H9 (cell line): ENCODE measurements around the gene NRXN2. TPM values are rescaled to one million over a fixed set of nuclear protein-coding genes. Genes with fewer than 3 reads are reported as not detected.

Experiments
- DNase-seq: peaks from one replicate; pipeline ENCODE4 v3.0.0-alpha.2; 2017
- H2AFZ ChIP-seq: one replicate; pipeline ENCODE4 v1.6.1; 2013; ENCODE audit warnings: mild to moderate bottlenecking, low read length, control low read depth, moderate library complexity
- H2AK5ac ChIP-seq: 2 replicates; pipeline ENCODE4 v1.6.1; 2013; ENCODE audit warnings: low read length, control low read depth, mixed read lengths; ENCODE audit not compliant: insufficient read length
- H2BK120ac ChIP-seq: one replicate; pipeline ENCODE4 v1.6.1; 2013; ENCODE audit warnings: low read depth, mild to moderate bottlenecking, low read length, control low read depth, inconsistent platforms; ENCODE audit not compliant: poor library complexity, severe bottlenecking
- H2BK12ac ChIP-seq: 2 replicates; pipeline ENCODE4 v1.6.1; 2013; ENCODE audit warnings: low read length, control low read depth, mixed read lengths, low read depth; ENCODE audit not compliant: insufficient read length
- H2BK15ac ChIP-seq: 2 replicates; pipeline ENCODE4 v1.6.1; 2013; ENCODE audit warnings: low read depth, low read length, control low read depth
- H2BK20ac ChIP-seq: one replicate; pipeline ENCODE4 v1.6.1; 2013; ENCODE audit warnings: low read depth, mild to moderate bottlenecking, low read length, control low read depth, inconsistent platforms; ENCODE audit not compliant: poor library complexity, severe bottlenecking
- H2BK5ac ChIP-seq: 2 replicates; pipeline ENCODE4 v1.6.1; 2013; ENCODE audit warnings: low read length, control low read depth, mixed read lengths; ENCODE audit not compliant: insufficient read length
- H3K14ac ChIP-seq: 2 replicates; pipeline ENCODE4 v1.6.1; 2013; ENCODE audit warnings: low read length, control low read depth; ENCODE audit not compliant: insufficient read depth
- H3K18ac ChIP-seq: 2 replicates; pipeline ENCODE4 v1.6.1; 2013; ENCODE audit warnings: low read depth, mild to moderate bottlenecking, mixed read lengths, low read length, control low read depth; ENCODE audit not compliant: insufficient read length
- H3K23ac ChIP-seq: 2 replicates; pipeline ENCODE4 v1.6.1; 2013; ENCODE audit warnings: low read length, control low read depth, mixed read lengths, low read depth; ENCODE audit not compliant: insufficient read length
- H3K23me2 ChIP-seq: 2 replicates; pipeline ENCODE4 v1.6.1; 2013; ENCODE audit warnings: low read depth, mild to moderate bottlenecking, mixed read lengths, low read length, control low read depth; ENCODE audit not compliant: insufficient read length, poor library complexity, severe bottlenecking
- H3K27ac ChIP-seq: 2 replicates; pipeline ENCODE4 v1.5.1; 2013; ENCODE audit warnings: low read length, control low read depth, mixed read lengths, low read depth; ENCODE audit not compliant: insufficient read length
- H3K27me3 ChIP-seq: 2 replicates; pipeline ENCODE4 v1.6.1; 2013; ENCODE audit warnings: low read length, control low read depth, inconsistent platforms; ENCODE audit not compliant: insufficient read depth
- H3K4ac ChIP-seq: 2 replicates; pipeline ENCODE4 v1.6.1; 2013; ENCODE audit warnings: low read depth, mild to moderate bottlenecking, control low read depth, inconsistent platforms, low read length, moderate library complexity
- H3K4me1 ChIP-seq: 2 replicates; pipeline ENCODE4 v1.6.1; 2013; ENCODE audit warnings: low read length, control low read depth, inconsistent platforms; ENCODE audit not compliant: insufficient read depth
- H3K4me2 ChIP-seq: 2 replicates; pipeline ENCODE4 v1.6.1; 2013; ENCODE audit warnings: low read length, control low read depth, mixed read lengths; ENCODE audit not compliant: insufficient read length, insufficient read depth
- H3K56ac ChIP-seq: 2 replicates; pipeline ENCODE4 v1.6.1; 2013; ENCODE audit warnings: low read depth, mild to moderate bottlenecking, mixed read lengths, low read length, control low read depth; ENCODE audit not compliant: insufficient read length
- H3K79me1 ChIP-seq: 2 replicates; pipeline ENCODE4 v1.6.1; 2013; ENCODE audit warnings: low read depth, mild to moderate bottlenecking, moderate library complexity, low read length, control low read depth, inconsistent platforms; ENCODE audit not compliant: insufficient read depth, poor library complexity, severe bottlenecking
- H3K79me2 ChIP-seq: 2 replicates; pipeline ENCODE4 v1.6.1; 2013; ENCODE audit warnings: low read length, control low read depth, inconsistent platforms; ENCODE audit not compliant: insufficient read depth
- H3K9ac ChIP-seq: 2 replicates; pipeline ENCODE4 v1.6.1; 2013; ENCODE audit warnings: low read length, control low read depth, mixed read lengths; ENCODE audit not compliant: insufficient read length; ENCODE audit errors: extremely low read depth
- H3K9me3 ChIP-seq: one replicate; pipeline ENCODE4 v1.6.1; 2013; ENCODE audit warnings: low read depth, low read length, inconsistent platforms; ENCODE audit not compliant: control insufficient read depth
- H3T11ph ChIP-seq: one replicate; pipeline ENCODE4 v1.6.1; 2013; ENCODE audit warnings: mild to moderate bottlenecking, low read length, control low read depth, inconsistent platforms
- H4K20me1 ChIP-seq: one replicate; pipeline ENCODE4 v1.6.1; 2013; ENCODE audit not compliant: control insufficient read depth, insufficient read length, insufficient read depth
- H4K5ac ChIP-seq: 2 replicates; pipeline ENCODE4 v1.6.1; 2013; ENCODE audit warnings: low read depth, mild to moderate bottlenecking, mixed read lengths, low read length, control low read depth; ENCODE audit not compliant: insufficient read length
- H4K8ac ChIP-seq: replicated peaks from 2 replicates; pipeline ENCODE4 v1.6.1; 2013; ENCODE audit warnings: low read length, control low read depth, mixed read lengths, low read depth; ENCODE audit not compliant: insufficient read length
- H4K91ac ChIP-seq: 2 replicates; pipeline ENCODE4 v1.6.1; 2013; ENCODE audit warnings: low read depth, mild to moderate bottlenecking, moderate library complexity, mixed read lengths, low read length, control low read depth; ENCODE audit not compliant: insufficient read length
- H3K27ac Mint-ChIP-seq, 3 experiments: 2 replicates in 2 of 3; 3 replicates in 1 of 3; pipeline ENCODE4 v1.8.0; 2020 to 2021; ENCODE audit warnings: mixed read lengths in 3 of 3, mild to moderate bottlenecking in 1 of 3, moderate library complexity in 1 of 3
- H3K27me3 Mint-ChIP-seq: 2 replicates; pipeline ENCODE4 v1.8.0; 2021; ENCODE audit warnings: low read depth, mild to moderate bottlenecking, moderate library complexity, mixed read lengths
- H3K36me3 Mint-ChIP-seq, 3 experiments: 2 replicates in 2 of 3; 3 replicates in 1 of 3; pipeline ENCODE4 v1.8.0; 2020 to 2021; ENCODE audit warnings: low read depth in 3 of 3, mixed read lengths in 3 of 3; ENCODE audit not compliant: insufficient read depth in 1 of 3
- H3K4me1 Mint-ChIP-seq, 2 experiments: 2 replicates each; pipeline ENCODE4 v1.8.0; 2020; ENCODE audit warnings: mixed read lengths in 2 of 2
- H3K4me3 Mint-ChIP-seq, 2 experiments: 2 replicates in 1 of 2; 3 replicates in 1 of 2; pipeline ENCODE4 v1.8.0; 2020 to 2021; ENCODE audit warnings: mild to moderate bottlenecking in 2 of 2, mixed read lengths in 2 of 2, moderate library complexity in 1 of 2
- H3K9me3 Mint-ChIP-seq, 2 experiments: 2 replicates in 1 of 2; 3 replicates in 1 of 2; pipeline ENCODE4 v1.8.0; 2020; ENCODE audit warnings: mild to moderate bottlenecking in 2 of 2, mixed read lengths in 2 of 2, moderate library complexity in 1 of 2
- CTCF ChIP-seq: fragments of 200-600 bp; sonication (generic); conservative IDR thresholded peaks from 3 replicates; pipeline ENCODE4 v1.8.0; 2021; ENCODE audit warnings: antibody characterized with exemption, mild to moderate bottlenecking
- WGBS: extraction: QIAGEN DNeasy Blood & Tissue Kit; methylation state at CpG from one replicate; pipeline ENCODE4 v1.1.7; 2013; ENCODE audit warnings: missing lambda C conversion rate, low lambda C conversion rate, mixed read lengths; ENCODE audit not compliant: insufficient read length; ENCODE audit errors: extremely low coverage; 5-methylcytosine and 5-hydroxymethylcytosine counted together
- total RNA-seq: library from RNA; stranded (reverse); gene quantifications from 2 replicates; pipeline ENCODE4 v1.2.1, GENCODE V29; 2021

The NRXN2 gene
- total RNA-seq, 1 experiment from 2014 or later = 3.9 TPM

- H2BK12ac ChIP-seq = no peak overlapping the region
- H3K18ac ChIP-seq = no peak overlapping the region
- H3K4me2 ChIP-seq = no peak overlapping the region
- H3K4ac ChIP-seq = no peak overlapping the region
- no peak overlapping the region for H4K5ac ChIP-seq
- H3K9me3 ChIP-seq = no peaks in the 10 kb centered on the region
- Mint-ChIP-seq H3K4me1 (peaks cover 7 to 26% of the 10 kb centered on the region in 2 experiments; a peak in 3 of 4 replicates), H3K4me3 (no peak overlapping the region), H3K36me3 (peaks cover 0 to 3% (median 0%) of the 10 kb centered on the region in 3 experiments; a peak in 2 of 7 replicates), H3K9me3 (no peaks in the 10 kb centered on the region), H3K27me3 (peaks cover 90% of the 10 kb centered on the region), H3K27ac (no peak overlapping the region)
- H2AFZ ChIP-seq = no peak overlapping the region
- H2BK5ac ChIP-seq = no peak overlapping the region
- no peak for DNase-seq
- H3K56ac ChIP-seq = no peak overlapping the region
- no peak overlapping the region for H2AK5ac ChIP-seq
- no peak for TF ChIP-seq CTCF
- no peaks in the 10 kb centered on the region for H3K23me2 ChIP-seq
- H3T11ph ChIP-seq = no peak overlapping the region
- no peak overlapping the region for H2BK15ac ChIP-seq
- H3K27ac ChIP-seq = no peak overlapping the region
- no peaks in the 10 kb centered on the region for H3K79me2 ChIP-seq
- no peak overlapping the region for H4K8ac ChIP-seq
- no peak overlapping the region for H2BK20ac ChIP-seq
- H3K14ac ChIP-seq = no peak overlapping the region
- no peak overlapping the region for H3K9ac ChIP-seq
- H3K23ac ChIP-seq = no peak overlapping the region
- H3K79me1 ChIP-seq = no peaks in the 10 kb centered on the region
- no peak overlapping the region for H4K91ac ChIP-seq
- no CpG with 5 or more reads among the region's 1 CpG for WGBS
- H2BK120ac ChIP-seq = no peak overlapping the region
- no peaks in the 10 kb centered on the region for H3K4me1 ChIP-seq
- H3K27me3 ChIP-seq = no peaks in the 10 kb centered on the region; the same call in 1 of the 2 replicates
- H4K20me1 ChIP-seq = no peaks in the 10 kb centered on the region
These were observed 49.7 kb downstream of the NRXN2 start for GRCh38 chr11:64673279-64673678.
